Heart left ventricle (tissue), 13 donors: ENCODE results near the gene FNIP1.

Experiments
- POLR2A ChIP-seq, 2 donors: fragments of 450-650 bp; IDR thresholded peaks; one replicate each; pipeline ENCODE4 v1.6.1; 2017; ENCODE audit warnings: antibody characterized with exemption in 2 of 2, mild to moderate bottlenecking in 2 of 2, moderate library complexity in 2 of 2
- TF ChIP-seq, protein P1 (sequence below), 12 donors: fragments of 200-600 bp; sonication (generic) in 4 of 12; IDR thresholded peaks; one replicate each; pipeline versions ENCODE4 v1.5.0 to v1.8.0; 2018 to 2022; ENCODE audit warnings: antibody characterized with exemption in 12 of 12, mild to moderate bottlenecking in 5 of 12
- donor health status: ischemic (EF 13 %, LVEDD 7.1; RV severe dilation, severe dysfunction).
- donor health status: DM: no; HTN: yes; CAD: no.
- donor health status: DM: no; HTN: no; CAD: no.
- donor health status: ischemic (EF 25% LVEDD 6.9; RV normal size, moderate dysfunction).
- donor health status: ischemic (EF 25% LVEDD 5.7; RV mildly dilated, moderate dysfunction).
- donor health status: ischemic (EF 35%, LVEDD 5.7; RV mildly dilated, moderate dysfunction).
- donor health status: nonischemic (EF 11% LVEDD 7.7; RV severe dilation, severe dysfunction).
- donor health status: DM: yes; HTN: yes; CAD: no.
- donor health status: PGD.
- donor health status: ischemic (EF 29% LVEDD 5.4; RV normal size, mild dysfunction).
- donor health status: nonischemic (EF 23%, LVEDD 6.1; RV moderate dilation, normal function).

DNA sequence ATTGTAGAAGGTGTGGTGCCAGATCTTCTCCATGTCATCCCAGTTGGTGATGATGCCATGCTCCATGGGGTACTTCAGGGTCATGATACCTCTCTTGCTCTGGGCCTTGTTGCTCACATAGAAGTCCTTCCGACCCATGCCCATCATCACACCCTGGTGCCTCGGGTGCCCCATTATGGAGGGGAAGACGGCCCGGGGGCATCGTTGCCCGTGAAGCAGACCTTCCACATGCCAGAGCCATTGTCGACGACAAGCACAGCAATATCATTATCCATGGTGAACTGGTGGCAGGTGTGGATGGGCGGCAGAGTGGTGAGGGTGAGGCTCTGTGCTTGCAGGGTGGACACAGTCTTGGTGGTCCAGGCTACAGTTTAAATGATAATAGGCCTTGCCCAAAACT, 137.0 kb downstream of the FNIP1 start:
- TF ChIP-seq, protein P1, sequence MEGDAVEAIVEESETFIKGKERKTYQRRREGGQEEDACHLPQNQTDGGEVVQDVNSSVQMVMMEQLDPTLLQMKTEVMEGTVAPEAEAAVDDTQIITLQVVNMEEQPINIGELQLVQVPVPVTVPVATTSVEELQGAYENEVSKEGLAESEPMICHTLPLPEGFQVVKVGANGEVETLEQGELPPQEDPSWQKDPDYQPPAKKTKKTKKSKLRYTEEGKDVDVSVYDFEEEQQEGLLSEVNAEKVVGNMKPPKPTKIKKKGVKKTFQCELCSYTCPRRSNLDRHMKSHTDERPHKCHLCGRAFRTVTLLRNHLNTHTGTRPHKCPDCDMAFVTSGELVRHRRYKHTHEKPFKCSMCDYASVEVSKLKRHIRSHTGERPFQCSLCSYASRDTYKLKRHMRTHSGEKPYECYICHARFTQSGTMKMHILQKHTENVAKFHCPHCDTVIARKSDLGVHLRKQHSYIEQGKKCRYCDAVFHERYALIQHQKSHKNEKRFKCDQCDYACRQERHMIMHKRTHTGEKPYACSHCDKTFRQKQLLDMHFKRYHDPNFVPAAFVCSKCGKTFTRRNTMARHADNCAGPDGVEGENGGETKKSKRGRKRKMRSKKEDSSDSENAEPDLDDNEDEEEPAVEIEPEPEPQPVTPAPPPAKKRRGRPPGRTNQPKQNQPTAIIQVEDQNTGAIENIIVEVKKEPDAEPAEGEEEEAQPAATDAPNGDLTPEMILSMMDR (IDR thresholded peaks at IDR 0.05), result no peak
- no peak for TF ChIP-seq POLR2A (IDR thresholded peaks at IDR 0.05)
